HepG2 (cell line): ENCODE results near the gene SHROOM1. TPM values are rescaled to one million over a fixed set of nuclear protein-coding genes. Genes with fewer than 3 reads are reported as not detected.

Source experiments
- FIP1L1 ChIP-seq: fragments of 200-400 bp; formaldehyde crosslinking; IDR thresholded peaks from 2 replicates; pipeline ENCODE4 v1.6.1; 2018; ENCODE audit warnings: low read depth, mild to moderate bottlenecking, low read length, moderate library complexity, borderline replicate concordance; ENCODE audit not compliant: insufficient read depth
- FOSL2 ChIP-seq: sonication (generic); formaldehyde crosslinking; IDR thresholded peaks from 2 replicates; pipeline ENCODE4 v1.4.0; 2020; ENCODE audit warnings: missing genetic modification reagents
- HNRNPK ChIP-seq: fragments of 200-400 bp; formaldehyde crosslinking; IDR thresholded peaks from 2 replicates; pipeline ENCODE4 v1.6.1; 2018; ENCODE audit warnings: low read length, low read depth, moderate library complexity, mild to moderate bottlenecking; ENCODE audit not compliant: poor library complexity, severe bottlenecking
- HNRNPUL1 ChIP-seq: fragments of 200-400 bp; formaldehyde crosslinking; IDR thresholded peaks from 2 replicates; pipeline ENCODE4 v1.6.1; 2017; ENCODE audit warnings: low read depth, mild to moderate bottlenecking, low read length, moderate library complexity
- KDM6A ChIP-seq: IDR thresholded peaks from 2 replicates; pipeline ENCODE4 v1.6.1; 2016; ENCODE audit warnings: low read depth
- MED1 ChIP-seq: sonication (generic); formaldehyde crosslinking; IDR thresholded peaks from 2 replicates; pipeline ENCODE4 v1.4.0; 2020; ENCODE audit warnings: missing genetic modification reagents
- NFE2L1 ChIP-seq: sonication (generic); formaldehyde crosslinking; IDR thresholded peaks from 2 replicates; pipeline ENCODE4 v1.4.0; 2020; ENCODE audit warnings: missing genetic modification reagents, mild to moderate bottlenecking, borderline replicate concordance
- NR1H2 ChIP-seq: sonication (generic); formaldehyde crosslinking; IDR thresholded peaks from 2 replicates; pipeline ENCODE4 v1.8.1; 2022; ENCODE audit warnings: low read depth, missing genetic modification reagents, borderline replicate concordance
- NRL ChIP-seq: sonication (generic); formaldehyde crosslinking; IDR thresholded peaks from 2 replicates; pipeline ENCODE4 v1.5.0; 2020; ENCODE audit warnings: missing genetic modification reagents, mild to moderate bottlenecking, moderate library complexity, borderline replicate concordance
- SMARCE1 ChIP-seq: fragments of 450-650 bp; IDR thresholded peaks from 2 replicates; pipeline ENCODE4 v1.6.1; 2017; ENCODE audit warnings: borderline replicate concordance
- SP1 ChIP-seq, 2 experiments: fragments of 450-650 bp in 1 of 2; sonication (generic) in 1 of 2; formaldehyde crosslinking in 1 of 2; IDR thresholded peaks; 2 replicates each; pipeline versions ENCODE4 v1.4.0 to v1.6.1; 2016 to 2020; ENCODE audit warnings: missing genetic modification reagents in 1 of 2
- YEATS4 ChIP-seq: sonication (generic); formaldehyde crosslinking; IDR thresholded peaks from 2 replicates; pipeline ENCODE4 v1.4.0; 2020; ENCODE audit warnings: missing genetic modification reagents, borderline replicate concordance
- ZFAT ChIP-seq: sonication (generic); formaldehyde crosslinking; conservative IDR thresholded peaks from 2 replicates; pipeline ENCODE4 v1.8.1; 2023; ENCODE audit warnings: missing genetic modification reagents, inconsistent platforms
- ZNF101 ChIP-seq: sonication (generic); formaldehyde crosslinking; IDR thresholded peaks from 2 replicates; pipeline ENCODE4 v1.4.0; 2020; ENCODE audit warnings: mild to moderate bottlenecking, low read depth, missing genetic modification reagents, borderline replicate concordance
- ZNF230 ChIP-seq: sonication (generic); formaldehyde crosslinking; IDR thresholded peaks from 2 replicates; pipeline ENCODE4 v1.4.0; 2020; ENCODE audit warnings: mild to moderate bottlenecking, missing genetic modification reagents
- ZNF333 ChIP-seq: sonication (generic); formaldehyde crosslinking; IDR thresholded peaks from 2 replicates; pipeline ENCODE4 v1.4.0; 2020; ENCODE audit warnings: mild to moderate bottlenecking, missing genetic modification reagents, borderline replicate concordance
- ZNF33A ChIP-seq: sonication (generic); formaldehyde crosslinking; IDR thresholded peaks from 2 replicates; pipeline ENCODE4 v1.5.1; 2020; ENCODE audit warnings: missing genetic modification reagents, mild to moderate bottlenecking, moderate library complexity, borderline replicate concordance
- ZNF510 ChIP-seq: sonication (generic); formaldehyde crosslinking; IDR thresholded peaks from 2 replicates; pipeline ENCODE4 v1.4.0; 2020; ENCODE audit warnings: low read depth, mild to moderate bottlenecking, missing genetic modification reagents
- ZNF550 ChIP-seq: sonication (generic); formaldehyde crosslinking; IDR thresholded peaks from 2 replicates; pipeline ENCODE4 v1.4.0; 2020; ENCODE audit warnings: mild to moderate bottlenecking, missing genetic modification reagents, borderline replicate concordance
- ZNF557 ChIP-seq: sonication (generic); formaldehyde crosslinking; IDR thresholded peaks from 2 replicates; pipeline ENCODE4 v1.4.0; 2020; ENCODE audit warnings: missing genetic modification reagents
- ZNF775 ChIP-seq: sonication (generic); formaldehyde crosslinking; IDR thresholded peaks from 2 replicates; pipeline ENCODE4 v1.4.0; 2020; ENCODE audit warnings: missing genetic modification reagents, mild to moderate bottlenecking, moderate library complexity, borderline replicate concordance
- ZSCAN9 ChIP-seq: IDR thresholded peaks from 2 replicates; pipeline ENCODE4 v1.6.1; 2016; ENCODE audit warnings: borderline replicate concordance
- polyA plus RNA-seq, 8 experiments: library from polyadenylated mRNA; depleted of rRNA in 3 of 8; stranded (reverse) in 7 of 8; unstranded in 1 of 8; fragments of >200 nt; fragmentation: Illumina TruSeq in 4 of 8; extraction: Trizol in 4 of 8; gene quantifications; 2 replicates each; pipeline versions ENCODE4 v1.2.1 to v1.2.3, GENCODE V29; 2011 to 2016; ENCODE audit warnings: low read depth in 4 of 8, missing spikeins in 1 of 8, mixed read lengths in 1 of 8; ENCODE audit not compliant: insufficient read depth in 1 of 8
- total RNA-seq, 5 experiments: library from RNA; depleted of rRNA; stranded (reverse); fragments of >200 nt; fragmentation: Illumina TruSeq; extraction: Trizol; gene quantifications; 2 replicates each; pipeline ENCODE4 v1.2.3, GENCODE V29; 2016; ENCODE audit warnings: low read depth in 1 of 5
- TF ChIP-seq, protein P1 (sequence below): sonication (generic); formaldehyde crosslinking; conservative IDR thresholded peaks from 2 replicates; pipeline ENCODE4 v1.5.0; 2020; ENCODE audit warnings: missing genetic modification reagents
- TF ChIP-seq, protein P2 (sequence below): sonication (generic); formaldehyde crosslinking; IDR thresholded peaks from 2 replicates; pipeline ENCODE4 v1.8.0; 2022; ENCODE audit warnings: mild to moderate bottlenecking, missing genetic modification reagents, borderline replicate concordance
- TF ChIP-seq, protein P3 (sequence below): sonication (generic); formaldehyde crosslinking; IDR thresholded peaks from 2 replicates; pipeline ENCODE4 v1.4.0; 2020; ENCODE audit warnings: missing genetic modification reagents
- TF ChIP-seq, protein P4 (sequence below): sonication (generic); formaldehyde crosslinking; IDR thresholded peaks from 2 replicates; pipeline ENCODE4 v1.8.0; 2022; ENCODE audit warnings: low read depth, missing genetic modification reagents

The SHROOM1 gene
- total and polyA plus RNA-seq, 2 of the 13 experiments (the other 11 are each of a cell fraction or from before 2014, with no cell fraction given) = 18.2 to 25.7 TPM

DNA sequence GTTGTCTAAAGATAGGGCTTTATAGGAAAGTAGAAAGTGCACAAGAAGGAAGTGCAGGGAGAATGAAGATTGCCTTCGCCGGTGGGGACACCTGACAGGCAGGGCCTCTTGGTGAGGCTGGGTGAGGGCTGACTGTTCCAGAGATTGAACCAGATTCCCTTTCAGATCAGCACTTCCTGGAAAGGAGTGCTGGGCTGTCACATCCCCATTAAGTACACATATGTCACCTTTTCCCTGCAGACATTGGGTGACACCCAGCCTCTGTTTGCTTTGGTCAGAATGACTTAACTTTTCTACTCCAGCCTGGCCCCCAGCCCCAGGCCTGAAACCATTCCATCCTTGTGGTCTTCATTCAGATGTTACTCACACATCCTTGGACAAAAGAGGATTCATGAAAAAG is 7.4 kb upstream of the SHROOM1 start (continued):
- TF ChIP-seq ZNF33A (CRISPR knock-in tag) (no peak), ZNF333 (CRISPR knock-in tag) (no peak), MED1 (peak; percentile 95), SP1 (IDR thresholded peaks at IDR 0.05) (no peak), SP1 (CRISPR knock-in tag; IDR thresholded peaks at IDR 0.05) (no peak), SMARCE1 (no peak), ZNF230 (CRISPR knock-in tag) (0 out of 2 replicates have a peak, but pooled peaks have one; percentile 25), ZFAT (no peak), ZNF550 (no peak), FIP1L1 (no peak), YEATS4 (CRISPR knock-in tag) (no peak; the same call in 1 of the 2 replicates), FOSL2 (peak; percentile 75), ZNF775 (CRISPR knock-in tag) (no peak; the same call in 1 of the 2 replicates), KDM6A (CRISPR knock-in tag) (peak; percentile 56; the same call in 1 of the 2 replicates), ZSCAN9 (CRISPR knock-in tag) (peak; percentile 57; the same call in 1 of the 2 replicates), ZNF510 (CRISPR knock-in tag) (no peak), NRL (CRISPR knock-in tag) (no peak), NFE2L1 (CRISPR knock-in tag) (no peak), HNRNPK (no peak), ZNF101 (no peak), ZNF557 (peak; percentile 61; the same call in 1 of the 2 replicates), HNRNPUL1 (no peak), NR1H2 (no peak)
- TF ChIP-seq, protein P1, sequence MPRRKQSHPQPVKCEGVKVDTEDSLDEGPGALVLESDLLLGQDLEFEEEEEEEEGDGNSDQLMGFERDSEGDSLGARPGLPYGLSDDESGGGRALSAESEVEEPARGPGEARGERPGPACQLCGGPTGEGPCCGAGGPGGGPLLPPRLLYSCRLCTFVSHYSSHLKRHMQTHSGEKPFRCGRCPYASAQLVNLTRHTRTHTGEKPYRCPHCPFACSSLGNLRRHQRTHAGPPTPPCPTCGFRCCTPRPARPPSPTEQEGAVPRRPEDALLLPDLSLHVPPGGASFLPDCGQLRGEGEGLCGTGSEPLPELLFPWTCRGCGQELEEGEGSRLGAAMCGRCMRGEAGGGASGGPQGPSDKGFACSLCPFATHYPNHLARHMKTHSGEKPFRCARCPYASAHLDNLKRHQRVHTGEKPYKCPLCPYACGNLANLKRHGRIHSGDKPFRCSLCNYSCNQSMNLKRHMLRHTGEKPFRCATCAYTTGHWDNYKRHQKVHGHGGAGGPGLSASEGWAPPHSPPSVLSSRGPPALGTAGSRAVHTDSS = no peak
- TF ChIP-seq, protein P2, sequence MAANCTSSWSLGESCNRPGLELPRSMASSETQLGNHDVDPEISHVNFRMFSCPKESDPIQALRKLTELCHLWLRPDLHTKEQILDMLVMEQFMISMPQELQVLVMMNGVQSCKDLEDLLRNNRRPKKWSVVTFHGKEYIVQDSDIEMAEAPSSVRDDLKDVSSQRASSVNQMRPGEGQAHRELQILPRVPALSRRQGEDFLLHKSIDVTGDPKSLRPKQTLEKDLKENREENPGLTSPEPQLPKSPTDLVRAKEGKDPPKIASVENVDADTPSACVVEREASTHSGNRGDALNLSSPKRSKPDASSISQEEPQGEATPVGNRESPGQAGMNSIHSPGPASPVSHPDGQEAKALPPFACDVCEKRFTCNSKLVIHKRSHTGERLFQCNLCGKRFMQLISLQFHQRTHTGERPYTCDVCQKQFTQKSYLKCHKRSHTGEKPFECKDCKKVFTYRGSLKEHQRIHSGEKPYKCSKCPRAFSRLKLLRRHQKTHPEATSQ (CRISPR knock-in tag) = no peak
- TF ChIP-seq, protein P3, sequence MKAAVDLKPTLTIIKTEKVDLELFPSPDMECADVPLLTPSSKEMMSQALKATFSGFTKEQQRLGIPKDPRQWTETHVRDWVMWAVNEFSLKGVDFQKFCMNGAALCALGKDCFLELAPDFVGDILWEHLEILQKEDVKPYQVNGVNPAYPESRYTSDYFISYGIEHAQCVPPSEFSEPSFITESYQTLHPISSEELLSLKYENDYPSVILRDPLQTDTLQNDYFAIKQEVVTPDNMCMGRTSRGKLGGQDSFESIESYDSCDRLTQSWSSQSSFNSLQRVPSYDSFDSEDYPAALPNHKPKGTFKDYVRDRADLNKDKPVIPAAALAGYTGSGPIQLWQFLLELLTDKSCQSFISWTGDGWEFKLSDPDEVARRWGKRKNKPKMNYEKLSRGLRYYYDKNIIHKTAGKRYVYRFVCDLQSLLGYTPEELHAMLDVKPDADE (CRISPR knock-in tag) = no peak
- TF ChIP-seq, protein P4, sequence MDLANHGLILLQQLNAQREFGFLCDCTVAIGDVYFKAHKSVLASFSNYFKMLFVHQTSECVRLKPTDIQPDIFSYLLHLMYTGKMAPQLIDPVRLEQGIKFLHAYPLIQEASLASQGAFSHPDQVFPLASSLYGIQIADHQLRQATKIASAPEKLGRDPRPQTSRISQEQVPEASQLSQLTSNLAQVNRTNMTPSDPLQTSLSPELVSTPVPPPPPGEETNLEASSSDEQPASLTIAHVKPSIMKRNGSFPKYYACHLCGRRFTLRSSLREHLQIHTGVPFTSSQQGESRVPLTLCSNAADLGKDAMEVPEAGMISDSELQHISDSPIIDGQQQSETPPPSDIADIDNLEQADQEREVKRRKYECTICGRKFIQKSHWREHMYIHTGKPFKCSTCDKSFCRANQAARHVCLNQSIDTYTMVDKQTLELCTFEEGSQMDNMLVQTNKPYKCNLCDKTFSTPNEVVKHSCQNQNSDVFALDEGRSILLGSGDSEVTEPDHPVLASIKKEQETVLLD (CRISPR knock-in tag) = no peak
